ENCODE data around the gene NBPF3.

GRCh38 chr1:21534146-21534545 is 94.2 kb downstream of the NBPF3 start:
- TF ChIP-seq TOX (CRISPR knock-in tag; IDR thresholded peaks at IDR 0.05; ENCODE audit: borderline replicate concordance) = no peak
- no peak for TF ChIP-seq OSR1 (CRISPR knock-in tag; IDR thresholded peaks at IDR 0.05)
